K562 (cell line): ENCODE measurements around the gene SLC5A5. TPM values are rescaled to one million over a fixed set of nuclear protein-coding genes. Genes with fewer than 3 reads are reported as not detected.

ENCODE experiments used
- polyA plus RNA-seq, 8 experiments: library from polyadenylated mRNA; depleted of rRNA in 4 of 8; stranded (reverse) in 5 of 8; unstranded in 3 of 8; fragments of >200 nt; fragmentation: Nextera tagmentation in 2 of 8; fragmentation: Illumina TruSeq in 1 of 8; extraction: Ambion mirVana in 2 of 8; extraction: Trizol in 1 of 8; gene quantifications; 2 replicates each; pipeline versions ENCODE4 v1.2.1 to v1.2.3, GENCODE V29; 2011 to 2014; ENCODE audit warnings: inconsistent platforms in 1 of 8, missing spikeins in 1 of 8
- total RNA-seq, 7 experiments: library from RNA; depleted of rRNA in 6 of 7; stranded (reverse); fragments of >200 nt in 6 of 7; fragmentation: Illumina TruSeq in 2 of 7; extraction: Trizol in 2 of 7; gene quantifications; 2 replicates each; pipeline versions ENCODE4 v1.2.1 to v1.2.3, GENCODE V29; 2011 to 2021; ENCODE audit warnings: low replicate concordance in 1 of 7
- TF ChIP-seq, protein P1 (sequence below): fragments of 200-600 bp; sonication (generic); IDR thresholded peaks from one replicate; pipeline ENCODE4 v1.6.1; 2012; ENCODE audit warnings: mild to moderate bottlenecking, low read depth, low read length, inconsistent platforms

Gene SLC5A5
- total and polyA plus RNA-seq, 9 of the 15 experiments (the other 6 are each of a cell fraction or from before 2014, with no cell fraction given): 0.10 to 0.73 (median 0.23) TPM

GRCh38 chr19:17902701-17903100, 31.0 kb downstream of the SLC5A5 start (continued):
- TF ChIP-seq, protein P1, sequence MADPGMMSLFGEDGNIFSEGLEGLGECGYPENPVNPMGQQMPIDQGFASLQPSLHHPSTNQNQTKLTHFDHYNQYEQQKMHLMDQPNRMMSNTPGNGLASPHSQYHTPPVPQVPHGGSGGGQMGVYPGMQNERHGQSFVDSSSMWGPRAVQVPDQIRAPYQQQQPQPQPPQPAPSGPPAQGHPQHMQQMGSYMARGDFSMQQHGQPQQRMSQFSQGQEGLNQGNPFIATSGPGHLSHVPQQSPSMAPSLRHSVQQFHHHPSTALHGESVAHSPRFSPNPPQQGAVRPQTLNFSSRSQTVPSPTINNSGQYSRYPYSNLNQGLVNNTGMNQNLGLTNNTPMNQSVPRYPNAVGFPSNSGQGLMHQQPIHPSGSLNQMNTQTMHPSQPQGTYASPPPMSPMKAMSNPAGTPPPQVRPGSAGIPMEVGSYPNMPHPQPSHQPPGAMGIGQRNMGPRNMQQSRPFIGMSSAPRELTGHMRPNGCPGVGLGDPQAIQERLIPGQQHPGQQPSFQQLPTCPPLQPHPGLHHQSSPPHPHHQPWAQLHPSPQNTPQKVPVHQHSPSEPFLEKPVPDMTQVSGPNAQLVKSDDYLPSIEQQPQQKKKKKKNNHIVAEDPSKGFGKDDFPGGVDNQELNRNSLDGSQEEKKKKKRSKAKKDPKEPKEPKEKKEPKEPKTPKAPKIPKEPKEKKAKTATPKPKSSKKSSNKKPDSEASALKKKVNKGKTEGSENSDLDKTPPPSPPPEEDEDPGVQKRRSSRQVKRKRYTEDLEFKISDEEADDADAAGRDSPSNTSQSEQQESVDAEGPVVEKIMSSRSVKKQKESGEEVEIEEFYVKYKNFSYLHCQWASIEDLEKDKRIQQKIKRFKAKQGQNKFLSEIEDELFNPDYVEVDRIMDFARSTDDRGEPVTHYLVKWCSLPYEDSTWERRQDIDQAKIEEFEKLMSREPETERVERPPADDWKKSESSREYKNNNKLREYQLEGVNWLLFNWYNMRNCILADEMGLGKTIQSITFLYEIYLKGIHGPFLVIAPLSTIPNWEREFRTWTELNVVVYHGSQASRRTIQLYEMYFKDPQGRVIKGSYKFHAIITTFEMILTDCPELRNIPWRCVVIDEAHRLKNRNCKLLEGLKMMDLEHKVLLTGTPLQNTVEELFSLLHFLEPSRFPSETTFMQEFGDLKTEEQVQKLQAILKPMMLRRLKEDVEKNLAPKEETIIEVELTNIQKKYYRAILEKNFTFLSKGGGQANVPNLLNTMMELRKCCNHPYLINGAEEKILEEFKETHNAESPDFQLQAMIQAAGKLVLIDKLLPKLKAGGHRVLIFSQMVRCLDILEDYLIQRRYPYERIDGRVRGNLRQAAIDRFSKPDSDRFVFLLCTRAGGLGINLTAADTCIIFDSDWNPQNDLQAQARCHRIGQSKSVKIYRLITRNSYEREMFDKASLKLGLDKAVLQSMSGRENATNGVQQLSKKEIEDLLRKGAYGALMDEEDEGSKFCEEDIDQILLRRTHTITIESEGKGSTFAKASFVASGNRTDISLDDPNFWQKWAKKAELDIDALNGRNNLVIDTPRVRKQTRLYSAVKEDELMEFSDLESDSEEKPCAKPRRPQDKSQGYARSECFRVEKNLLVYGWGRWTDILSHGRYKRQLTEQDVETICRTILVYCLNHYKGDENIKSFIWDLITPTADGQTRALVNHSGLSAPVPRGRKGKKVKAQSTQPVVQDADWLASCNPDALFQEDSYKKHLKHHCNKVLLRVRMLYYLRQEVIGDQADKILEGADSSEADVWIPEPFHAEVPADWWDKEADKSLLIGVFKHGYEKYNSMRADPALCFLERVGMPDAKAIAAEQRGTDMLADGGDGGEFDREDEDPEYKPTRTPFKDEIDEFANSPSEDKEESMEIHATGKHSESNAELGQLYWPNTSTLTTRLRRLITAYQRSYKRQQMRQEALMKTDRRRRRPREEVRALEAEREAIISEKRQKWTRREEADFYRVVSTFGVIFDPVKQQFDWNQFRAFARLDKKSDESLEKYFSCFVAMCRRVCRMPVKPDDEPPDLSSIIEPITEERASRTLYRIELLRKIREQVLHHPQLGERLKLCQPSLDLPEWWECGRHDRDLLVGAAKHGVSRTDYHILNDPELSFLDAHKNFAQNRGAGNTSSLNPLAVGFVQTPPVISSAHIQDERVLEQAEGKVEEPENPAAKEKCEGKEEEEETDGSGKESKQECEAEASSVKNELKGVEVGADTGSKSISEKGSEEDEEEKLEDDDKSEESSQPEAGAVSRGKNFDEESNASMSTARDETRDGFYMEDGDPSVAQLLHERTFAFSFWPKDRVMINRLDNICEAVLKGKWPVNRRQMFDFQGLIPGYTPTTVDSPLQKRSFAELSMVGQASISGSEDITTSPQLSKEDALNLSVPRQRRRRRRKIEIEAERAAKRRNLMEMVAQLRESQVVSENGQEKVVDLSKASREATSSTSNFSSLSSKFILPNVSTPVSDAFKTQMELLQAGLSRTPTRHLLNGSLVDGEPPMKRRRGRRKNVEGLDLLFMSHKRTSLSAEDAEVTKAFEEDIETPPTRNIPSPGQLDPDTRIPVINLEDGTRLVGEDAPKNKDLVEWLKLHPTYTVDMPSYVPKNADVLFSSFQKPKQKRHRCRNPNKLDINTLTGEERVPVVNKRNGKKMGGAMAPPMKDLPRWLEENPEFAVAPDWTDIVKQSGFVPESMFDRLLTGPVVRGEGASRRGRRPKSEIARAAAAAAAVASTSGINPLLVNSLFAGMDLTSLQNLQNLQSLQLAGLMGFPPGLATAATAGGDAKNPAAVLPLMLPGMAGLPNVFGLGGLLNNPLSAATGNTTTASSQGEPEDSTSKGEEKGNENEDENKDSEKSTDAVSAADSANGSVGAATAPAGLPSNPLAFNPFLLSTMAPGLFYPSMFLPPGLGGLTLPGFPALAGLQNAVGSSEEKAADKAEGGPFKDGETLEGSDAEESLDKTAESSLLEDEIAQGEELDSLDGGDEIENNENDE: no peak
